Measurements from ENCODE around the gene ANK3. TPM values are rescaled to one million over a fixed set of nuclear protein-coding genes. Genes with fewer than 3 reads are reported as not detected.

The ANK3 gene
- total RNA-seq, 1 experiment from 2014 or later = 69.6 TPM

- TF ChIP-seq, protein P1, sequence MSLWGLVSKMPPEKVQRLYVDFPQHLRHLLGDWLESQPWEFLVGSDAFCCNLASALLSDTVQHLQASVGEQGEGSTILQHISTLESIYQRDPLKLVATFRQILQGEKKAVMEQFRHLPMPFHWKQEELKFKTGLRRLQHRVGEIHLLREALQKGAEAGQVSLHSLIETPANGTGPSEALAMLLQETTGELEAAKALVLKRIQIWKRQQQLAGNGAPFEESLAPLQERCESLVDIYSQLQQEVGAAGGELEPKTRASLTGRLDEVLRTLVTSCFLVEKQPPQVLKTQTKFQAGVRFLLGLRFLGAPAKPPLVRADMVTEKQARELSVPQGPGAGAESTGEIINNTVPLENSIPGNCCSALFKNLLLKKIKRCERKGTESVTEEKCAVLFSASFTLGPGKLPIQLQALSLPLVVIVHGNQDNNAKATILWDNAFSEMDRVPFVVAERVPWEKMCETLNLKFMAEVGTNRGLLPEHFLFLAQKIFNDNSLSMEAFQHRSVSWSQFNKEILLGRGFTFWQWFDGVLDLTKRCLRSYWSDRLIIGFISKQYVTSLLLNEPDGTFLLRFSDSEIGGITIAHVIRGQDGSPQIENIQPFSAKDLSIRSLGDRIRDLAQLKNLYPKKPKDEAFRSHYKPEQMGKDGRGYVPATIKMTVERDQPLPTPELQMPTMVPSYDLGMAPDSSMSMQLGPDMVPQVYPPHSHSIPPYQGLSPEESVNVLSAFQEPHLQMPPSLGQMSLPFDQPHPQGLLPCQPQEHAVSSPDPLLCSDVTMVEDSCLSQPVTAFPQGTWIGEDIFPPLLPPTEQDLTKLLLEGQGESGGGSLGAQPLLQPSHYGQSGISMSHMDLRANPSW (CRISPR knock-in tag; conservative IDR thresholded peaks at IDR 0.05; ENCODE audit: low read depth) = no peak
- TF ChIP-seq ZNF396 (CRISPR knock-in tag; IDR thresholded peaks at IDR 0.05; ENCODE audit: borderline replicate concordance) (no peak), ZNF532 (CRISPR knock-in tag; IDR thresholded peaks at IDR 0.05; ENCODE audit: borderline replicate concordance) (no peak), TP53 (CRISPR knock-in tag; IDR thresholded peaks at IDR 0.05) (no peak)
- TF ChIP-seq, protein P2, sequence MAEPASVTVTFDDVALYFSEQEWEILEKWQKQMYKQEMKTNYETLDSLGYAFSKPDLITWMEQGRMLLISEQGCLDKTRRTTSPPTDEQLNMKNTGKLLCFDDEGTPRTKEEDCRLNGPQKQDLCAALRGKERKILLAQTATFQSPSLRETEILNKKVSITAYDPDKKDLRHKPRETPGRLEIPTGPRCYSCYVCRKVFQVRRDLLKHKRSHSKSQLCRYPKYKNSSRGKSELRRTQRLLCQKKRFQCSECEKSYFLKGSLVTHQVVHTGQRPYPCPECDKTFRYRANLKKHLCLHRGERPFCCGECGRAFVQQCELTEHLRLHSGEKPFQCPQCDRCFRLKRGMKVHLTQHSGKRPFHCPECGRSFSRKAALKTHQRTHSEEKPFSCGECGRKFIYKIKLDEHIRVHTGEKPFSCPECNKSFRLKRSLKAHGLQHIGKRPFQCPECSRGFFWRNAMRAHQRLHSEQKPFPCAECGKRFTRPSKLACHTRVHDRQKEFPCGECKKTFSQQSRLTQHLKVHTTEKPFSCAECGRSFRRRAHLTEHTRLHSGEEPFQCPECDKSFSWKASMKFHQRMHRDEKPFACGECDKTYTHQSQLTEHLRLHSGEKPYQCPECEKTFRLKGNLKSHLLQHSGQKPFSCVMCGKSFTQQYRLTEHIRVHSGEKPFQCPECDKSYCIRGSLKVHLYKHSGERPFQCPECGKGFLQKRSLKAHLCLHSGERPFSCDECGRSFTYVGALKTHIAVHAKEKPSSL (CRISPR knock-in tag; conservative IDR thresholded peaks at IDR 0.05) = no peak
Observed at GRCh38 chr10:60207894-60208293, 181.8 kb downstream of the ANK3 start (continued).

DNA sequence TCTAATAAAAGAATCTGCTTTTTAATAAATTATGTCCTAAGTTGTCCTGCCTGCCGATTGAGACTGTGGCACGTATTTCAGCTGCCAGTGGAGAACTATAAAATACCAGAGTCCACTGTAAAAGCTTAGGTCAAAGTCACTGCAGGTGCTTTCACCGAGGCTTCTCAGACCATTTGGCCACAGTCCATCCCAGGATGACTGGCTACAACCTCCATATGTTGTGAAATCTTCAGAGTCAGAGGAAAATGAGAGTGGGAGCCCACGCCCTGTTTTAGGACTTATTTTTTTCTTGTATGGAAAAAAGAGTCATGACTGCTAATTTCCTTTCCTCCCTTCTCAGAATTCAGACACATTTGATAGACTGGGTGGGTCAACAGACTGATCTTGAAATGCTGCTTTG is 182.9 kb downstream of the ANK3 start:
- ChIA-PET POLR2A (no interaction called here), CTCF (interaction anchor here (5.2 to 5.8 kb wide), 2 partner anchors 92 to 105 kb away, joined by 39 to 47 read pairs; no protein-coding TSS in a partner anchor)
- H3K36me3 Mint-ChIP-seq = 0 out of 2 replicates have a peak, but pooled peaks cover 2% of the 10 kb centered on the region
- peaks cover 22% of the 10 kb centered on the region for H3K4me1 Mint-ChIP-seq
- ATAC-seq (no peak), DNase-seq (ENCODE audit: low spot score) (no peak)
- H3K27ac Mint-ChIP-seq = no peak overlapping the region
- H3K9me3 Mint-ChIP-seq = peaks cover 2% of the 10 kb centered on the region; the same call in 1 of the 2 replicates
- no peak overlapping the region for H3K4me3 Mint-ChIP-seq
- no peaks in the 10 kb centered on the region for H3K27me3 Mint-ChIP-seq (ENCODE audit: low read depth)
- TF ChIP-seq PREB (CRISPR knock-in tag; IDR thresholded peaks at IDR 0.05; ENCODE audit: borderline replicate concordance) (no peak), ZNF423 (CRISPR knock-in tag; IDR thresholded peaks at IDR 0.05) (no peak), ZNF671 (CRISPR knock-in tag; IDR thresholded peaks at IDR 0.05) (no peak), TEAD4 (CRISPR knock-in tag; IDR thresholded peaks at IDR 0.05) (no peak), AR (CRISPR knock-in tag; IDR thresholded peaks at IDR 0.05) (no peak), CBFB (CRISPR knock-in tag; IDR thresholded peaks at IDR 0.05; ENCODE audit: low read depth) (no peak), ZNF416 (CRISPR knock-in tag; IDR thresholded peaks at IDR 0.05) (no peak), ZNF232 (CRISPR knock-in tag; IDR thresholded peaks at IDR 0.05) (no peak), ZMAT4 (CRISPR knock-in tag; IDR thresholded peaks at IDR 0.05) (no peak), FOXP1 (CRISPR knock-in tag; IDR thresholded peaks at IDR 0.05; ENCODE audit: borderline replicate concordance) (no peak), SMAD4 (CRISPR knock-in tag; IDR thresholded peaks at IDR 0.05) (no peak)
- TF ChIP-seq, protein P1 (CRISPR knock-in tag; conservative IDR thresholded peaks at IDR 0.05; ENCODE audit: low read depth) = no peak
- TF ChIP-seq, protein P3, sequence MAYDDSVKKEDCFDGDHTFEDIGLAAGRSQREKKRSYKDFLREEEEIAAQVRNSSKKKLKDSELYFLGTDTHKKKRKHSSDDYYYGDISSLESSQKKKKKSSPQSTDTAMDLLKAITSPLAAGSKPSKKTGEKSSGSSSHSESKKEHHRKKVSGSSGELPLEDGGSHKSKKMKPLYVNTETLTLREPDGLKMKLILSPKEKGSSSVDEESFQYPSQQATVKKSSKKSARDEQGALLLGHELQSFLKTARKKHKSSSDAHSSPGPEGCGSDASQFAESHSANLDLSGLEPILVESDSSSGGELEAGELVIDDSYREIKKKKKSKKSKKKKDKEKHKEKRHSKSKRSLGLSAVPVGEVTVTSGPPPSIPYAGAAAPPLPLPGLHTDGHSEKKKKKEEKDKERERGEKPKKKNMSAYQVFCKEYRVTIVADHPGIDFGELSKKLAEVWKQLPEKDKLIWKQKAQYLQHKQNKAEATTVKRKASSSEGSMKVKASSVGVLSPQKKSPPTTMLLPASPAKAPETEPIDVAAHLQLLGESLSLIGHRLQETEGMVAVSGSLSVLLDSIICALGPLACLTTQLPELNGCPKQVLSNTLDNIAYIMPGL (CRISPR knock-in tag; IDR thresholded peaks at IDR 0.05) = no peak

Data from WTC11 (cell line).